ENCODE data around the gene LAMB4. TPM values are rescaled to one million over a fixed set of nuclear protein-coding genes. Genes with fewer than 3 reads are reported as not detected.

Gene LAMB4
- total RNA-seq, 2 experiments from 2014 or later: 0.08 to 0.11 TPM

- no peak for ATAC-seq (ENCODE audit: poor library complexity)
- H3K4me3 Mint-ChIP-seq: no peak overlapping the region
- POLR2A ChIA-PET: no interaction called here
- intact Hi-C loops (cut with DNase I, micrococcal nuclease): no loop called here
- peaks cover 4% of the 10 kb centered on the region for H3K27me3 Mint-ChIP-seq
- H3K4me1 Mint-ChIP-seq (ENCODE audit: low read depth): no peaks in the 10 kb centered on the region
- no peak for DNase-seq
- Histone ChIP-seq H3K4me3 (ENCODE audit: low read length) (no peak overlapping the region), H3K4me1 (ENCODE audit: insufficient read depth, low read length) (no peaks in the 10 kb centered on the region), H3K9me3 (ENCODE audit: control insufficient read depth in 1 of 2, insufficient read depth in 1 of 2, low read length in 2 of 2) (no peaks in the 10 kb centered on the region), H3K27me3 (ENCODE audit: control insufficient read depth in 1 of 2, insufficient read depth in 2 of 2, low read length in 2 of 2) (no peaks in the 10 kb centered on the region), H3K36me3 (ENCODE audit: insufficient read depth, low read length) (no peaks in the 10 kb centered on the region), H3K27ac (ENCODE audit: low read depth in 1 of 2, low read length in 2 of 2) (no peak overlapping the region)
- CTCF ChIA-PET: no interaction called here
- H3K9me3 Mint-ChIP-seq: no peaks in the 10 kb centered on the region
- no peak overlapping the region for H3K27ac Mint-ChIP-seq
- H3K36me3 Mint-ChIP-seq (ENCODE audit: low read depth): no peaks in the 10 kb centered on the region
- no peak for TF ChIP-seq CTCF (IDR thresholded peaks at IDR 0.05)
Observed at GRCh38 chr7:108088729-108089128, 41.4 kb downstream of the LAMB4 start.

- no peak for TF ChIP-seq CTCF (IDR thresholded peaks at IDR 0.05)
- no peak for DNase-seq
- Mint-ChIP-seq H3K4me3 (no peak overlapping the region), H3K4me1 (ENCODE audit: low read depth) (no peaks in the 10 kb centered on the region), H3K27me3 (peaks cover 4% of the 10 kb centered on the region), H3K36me3 (ENCODE audit: low read depth) (no peaks in the 10 kb centered on the region), H3K9me3 (no peaks in the 10 kb centered on the region), H3K27ac (no peak overlapping the region)
- no peak overlapping the region for H3K4me3 ChIP-seq (ENCODE audit: low read length)
- H3K27ac ChIP-seq (ENCODE audit: low read depth in 1 of 2, low read length in 2 of 2): no peak overlapping the region
- no peaks in the 10 kb centered on the region for H3K4me1 ChIP-seq (ENCODE audit: insufficient read depth, low read length)
- ChIA-PET POLR2A (no interaction called here), CTCF (no interaction called here)
- no peaks in the 10 kb centered on the region for H3K36me3 ChIP-seq (ENCODE audit: insufficient read depth, low read length)
- no peaks in the 10 kb centered on the region for H3K9me3 ChIP-seq (ENCODE audit: control insufficient read depth in 1 of 2, insufficient read depth in 1 of 2, low read length in 2 of 2)
- ATAC-seq (ENCODE audit: poor library complexity): no peak
- intact Hi-C loops (cut with DNase I, micrococcal nuclease): no loop called here
- no peaks in the 10 kb centered on the region for H3K27me3 ChIP-seq (ENCODE audit: control insufficient read depth in 1 of 2, insufficient read depth in 2 of 2, low read length in 2 of 2)
Observed at GRCh38 chr7:108087778-108088177, 42.4 kb downstream of the LAMB4 start.

- DNase-seq (no peak), ATAC-seq (ENCODE audit: poor library complexity) (no peak)
- Histone ChIP-seq H3K4me1 (ENCODE audit: insufficient read depth, low read length) (no peaks in the 10 kb centered on the region), H3K9me3 (ENCODE audit: control insufficient read depth in 1 of 2, insufficient read depth in 1 of 2, low read length in 2 of 2) (peaks cover 0 to 2% of the 10 kb centered on the region in 2 experiments), H3K27me3 (ENCODE audit: control insufficient read depth in 1 of 2, insufficient read depth in 2 of 2, low read length in 2 of 2) (no peaks in the 10 kb centered on the region), H3K36me3 (ENCODE audit: insufficient read depth, low read length) (no peaks in the 10 kb centered on the region), H3K27ac (ENCODE audit: low read depth in 1 of 2, low read length in 2 of 2) (no peak overlapping the region), H3K4me3 (ENCODE audit: low read length) (no peak overlapping the region)
- TF ChIP-seq CTCF (IDR thresholded peaks at IDR 0.05): no peak
- Mint-ChIP-seq H3K36me3 (ENCODE audit: low read depth) (no peaks in the 10 kb centered on the region), H3K9me3 (no peaks in the 10 kb centered on the region), H3K27ac (no peak overlapping the region), H3K4me1 (ENCODE audit: low read depth) (no peaks in the 10 kb centered on the region), H3K4me3 (no peak overlapping the region), H3K27me3 (no peaks in the 10 kb centered on the region)
- CTCF ChIA-PET: no interaction called here
- intact Hi-C loops (cut with DNase I, micrococcal nuclease): no loop called here
- POLR2A ChIA-PET: no interaction called here
Observed at GRCh38 chr7:108086962-108087361, 43.2 kb downstream of the LAMB4 start.
